ENCODE data around the gene PARP4. TPM values are rescaled to one million over a fixed set of nuclear protein-coding genes. Genes with fewer than 3 reads are reported as not detected.
"Not testable (repeated sequence)": the region's sequence is repeated elsewhere in the genome, so short reads cannot be mapped to it uniquely, and the experiment has no call there.

Gene PARP4
- total and polyA plus RNA-seq, 2 experiments from 2014 or later, result 20.4 to 37.8 TPM

- H3K27me3 ChIP-seq, result no peaks in the 10 kb centered on the region
These were observed 22.9 kb downstream of the PARP4 start for GRCh38 chr13:24489721-24490120.

GRCh38 chr13:24488092-24488491, 24.5 kb downstream of the PARP4 start:
- H3K27ac ChIP-seq; H3K4me3 ChIP-seq; H3K27me3 ChIP-seq; H3K4me1 ChIP-seq (ENCODE audit: low read depth); H3K9me3 ChIP-seq (ENCODE audit: low read depth): not testable (repeated sequence)
- peak in 1 of 2 donors; percentile 23 for DNase-seq (ENCODE audit: low read depth in 1 of 2, low spot score in 1 of 2)
- H3K36me3 ChIP-seq, result peaks cover 34% of the 10 kb centered on the region

More at GRCh38 chr13:24489721-24490120, 22.9 kb downstream of the PARP4 start:
- no peak for TF ChIP-seq CTCF (IDR thresholded peaks at IDR 0.05; ENCODE audit: low read depth, low read length)
- DNase-seq (ENCODE audit: low read depth in 1 of 2, low spot score in 1 of 2), result no peak
- no peaks in the 10 kb centered on the region for H3K9me3 ChIP-seq (ENCODE audit: low read depth)
- H3K4me3 ChIP-seq, result no peak overlapping the region
- H3K27ac ChIP-seq, result no peak overlapping the region
- H3K4me1 ChIP-seq (ENCODE audit: low read depth), result no peaks in the 10 kb centered on the region
- peaks cover 34% of the 10 kb centered on the region for H3K36me3 ChIP-seq

- peaks cover 31% of the 10 kb centered on the region for H3K36me3 ChIP-seq
- not testable (repeated sequence) for H3K27ac ChIP-seq; H3K9me3 ChIP-seq (ENCODE audit: low read depth); H3K4me1 ChIP-seq (ENCODE audit: low read depth); H3K4me3 ChIP-seq; H3K27me3 ChIP-seq
- DNase-seq (ENCODE audit: low read depth in 1 of 2, low spot score in 1 of 2), result peak in 1 of 2 donors; percentile 91
These were observed 26.4 kb downstream of the PARP4 start for GRCh38 chr13:24486017-24486657.

GRCh38 chr13:24473686-24474085, 38.9 kb downstream of the PARP4 start:
- no peak for DNase-seq (ENCODE audit: low read depth in 1 of 2, low spot score in 1 of 2)
- no peak overlapping the region for H3K4me3 ChIP-seq
- no peak for TF ChIP-seq CTCF (IDR thresholded peaks at IDR 0.05; ENCODE audit: low read depth, low read length)
- H3K27ac ChIP-seq, result no peak overlapping the region
- no peaks in the 10 kb centered on the region for H3K9me3 ChIP-seq (ENCODE audit: low read depth)
- no peaks in the 10 kb centered on the region for H3K4me1 ChIP-seq (ENCODE audit: low read depth)
- H3K36me3 ChIP-seq, result peaks cover 14% of the 10 kb centered on the region
- no peaks in the 10 kb centered on the region for H3K27me3 ChIP-seq

- not testable (repeated sequence) for H3K4me3 ChIP-seq; H3K27ac ChIP-seq; H3K4me1 ChIP-seq (ENCODE audit: low read depth); H3K27me3 ChIP-seq; H3K9me3 ChIP-seq (ENCODE audit: low read depth); H3K36me3 ChIP-seq; DNase-seq (ENCODE audit: low read depth in 1 of 2, low spot score in 1 of 2)
These were observed 40.4 kb downstream of the PARP4 start for GRCh38 chr13:24472129-24472528.

- Histone ChIP-seq H3K27ac (no peak overlapping the region), H3K36me3 (peaks cover 8% of the 10 kb centered on the region), H3K9me3 (ENCODE audit: low read depth) (no peaks in the 10 kb centered on the region), H3K4me1 (ENCODE audit: low read depth) (no peaks in the 10 kb centered on the region), H3K27me3 (no peaks in the 10 kb centered on the region), H3K4me3 (no peak overlapping the region)
- no peak for TF ChIP-seq CTCF (IDR thresholded peaks at IDR 0.05; ENCODE audit: low read depth, low read length)
- DNase-seq (ENCODE audit: low read depth in 1 of 2, low spot score in 1 of 2), result no peak
These were observed 49.5 kb downstream of the PARP4 start for GRCh38 chr13:24463078-24463477.

- DNase-seq (ENCODE audit: low read depth in 1 of 2, low spot score in 1 of 2), result no peak
- H3K4me1 ChIP-seq (ENCODE audit: low read depth), result no peaks in the 10 kb centered on the region
- no peaks in the 10 kb centered on the region for H3K27me3 ChIP-seq
- no peaks in the 10 kb centered on the region for H3K9me3 ChIP-seq (ENCODE audit: low read depth)
- no peak overlapping the region for H3K27ac ChIP-seq
- no peak overlapping the region for H3K4me3 ChIP-seq
- TF ChIP-seq CTCF (IDR thresholded peaks at IDR 0.05; ENCODE audit: low read depth, low read length), result no peak
- peaks cover 24% of the 10 kb centered on the region for H3K36me3 ChIP-seq
These were observed 52.3 kb downstream of the PARP4 start for GRCh38 chr13:24460256-24460655.

Measured in cardiac muscle cell (in vitro differentiated cells and primary cell).